DMS79 (cell line): ENCODE measurements around the gene ADGRL3.
"Not testable (repeated sequence)": the region's sequence is repeated elsewhere in the genome, so short reads cannot be mapped to it uniquely, and the experiment has no call there.

Experiments used
- DNase-seq: peaks from one replicate; lab custom pipeline; 2025; lab: John Stamatoyannopoulos, UW

The ADGRL3 gene

DNA sequence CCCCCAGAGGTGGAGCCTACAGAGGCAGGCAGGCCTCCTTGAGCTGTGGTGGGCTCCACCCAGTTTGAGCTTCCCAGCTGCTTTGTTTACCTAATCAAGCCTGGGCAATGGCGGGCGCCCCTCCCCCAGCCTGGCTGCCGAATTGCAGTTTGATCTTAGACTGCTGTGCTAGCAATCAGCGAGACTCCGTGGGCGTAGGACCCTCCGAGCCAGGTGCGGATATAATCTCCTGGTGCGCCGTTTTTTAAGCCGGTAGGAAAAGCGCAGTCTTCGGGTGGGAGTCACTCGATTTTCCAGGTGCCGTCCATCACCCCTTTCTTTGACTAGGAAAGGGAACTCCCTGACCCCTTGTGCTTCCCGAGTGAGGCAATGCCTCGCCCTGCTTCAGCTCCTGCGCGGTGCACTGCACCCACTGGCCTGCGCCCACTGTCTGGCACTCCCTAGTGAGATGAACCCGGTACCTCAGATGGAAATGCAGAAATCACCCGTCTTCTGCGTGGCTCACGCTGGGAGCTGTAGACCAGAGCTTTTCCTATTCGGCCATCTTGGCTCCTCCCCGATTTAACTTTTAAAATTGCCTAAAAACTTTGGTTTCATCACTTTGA lies 446.7 kb downstream of the ADGRL3 start:
- not testable (repeated sequence) for DNase-seq

DNA sequence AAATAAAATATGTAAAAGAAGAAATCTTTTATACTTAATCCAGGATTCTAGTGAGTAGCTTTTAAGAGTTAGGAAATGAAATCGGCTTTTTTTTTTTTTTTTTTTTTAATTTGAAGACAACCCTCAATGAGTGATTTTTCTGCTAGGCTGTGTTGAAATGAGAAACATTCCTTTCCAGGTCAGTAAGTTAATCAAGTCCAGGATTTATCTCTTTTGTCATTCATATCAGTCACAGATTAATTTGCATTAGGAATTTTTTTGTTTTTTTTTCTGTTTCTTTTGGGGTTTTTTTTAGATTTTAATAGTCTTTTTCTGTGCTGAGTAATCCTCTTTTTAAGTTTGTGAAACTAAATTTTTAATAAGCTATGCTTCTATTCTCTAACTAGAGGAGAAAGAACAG lies 448.1 kb downstream of the ADGRL3 start:
- no peak for DNase-seq

DNA sequence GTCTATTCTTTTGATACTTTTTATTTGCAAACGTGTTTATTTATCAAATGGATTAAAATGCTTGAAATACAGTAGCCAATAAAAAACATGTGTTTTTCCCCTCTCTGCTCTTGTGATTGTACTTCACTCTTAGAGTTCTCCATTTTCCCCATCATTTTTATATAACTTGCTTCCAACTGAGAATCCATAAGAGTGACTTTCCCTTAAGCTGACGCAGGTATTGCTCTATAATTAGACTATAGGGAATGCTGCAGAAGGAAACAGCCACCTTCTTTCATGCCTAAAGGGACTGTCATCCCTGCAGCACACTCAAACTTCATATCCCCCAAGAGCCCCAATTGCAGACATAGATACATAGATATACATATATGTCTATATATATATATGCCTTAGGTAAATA lies 456.9 kb downstream of the ADGRL3 start:
- no peak for DNase-seq

DNA sequence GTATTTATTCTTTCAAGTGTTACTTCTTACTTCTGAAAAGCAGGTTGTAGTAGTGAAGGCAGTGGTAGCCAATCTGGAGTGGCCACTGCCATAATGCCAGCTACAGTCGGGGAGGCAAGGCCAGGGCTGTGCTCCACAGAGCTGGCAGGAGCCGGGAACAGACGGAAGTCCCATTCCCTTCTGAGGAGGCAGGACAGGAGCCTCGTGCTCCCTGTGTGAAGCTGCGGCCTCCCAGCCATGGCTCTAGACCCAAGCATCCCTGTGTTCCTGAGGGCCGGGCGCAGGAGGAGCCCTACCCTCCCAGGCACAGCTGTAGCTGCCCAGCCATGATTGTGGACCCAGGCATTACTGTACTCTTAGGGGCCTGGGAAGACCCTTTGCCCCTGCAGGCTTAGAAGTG lies 461.8 kb downstream of the ADGRL3 start:
- no peak for DNase-seq

DNA sequence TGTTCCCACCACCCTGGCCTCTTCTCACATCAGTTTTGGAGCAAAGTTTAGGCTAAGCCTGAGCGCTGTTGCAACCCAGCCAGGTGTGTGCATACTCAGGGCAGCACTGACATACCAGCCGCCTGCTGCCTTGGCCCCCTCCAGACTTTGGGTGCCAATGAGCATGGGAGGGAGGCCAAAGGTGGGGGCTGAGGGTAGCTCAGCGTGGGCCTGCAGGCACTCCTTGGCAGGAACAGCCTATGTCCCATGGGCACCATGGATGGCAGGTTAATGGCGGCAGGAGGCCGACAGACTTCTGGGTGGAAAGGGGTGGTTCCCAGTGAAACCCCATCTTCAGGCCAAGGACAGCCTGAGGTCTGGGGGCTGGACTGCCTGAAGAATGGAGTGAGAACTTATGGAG lies 462.2 kb downstream of the ADGRL3 start:
- DNase-seq, result no peak

DNA sequence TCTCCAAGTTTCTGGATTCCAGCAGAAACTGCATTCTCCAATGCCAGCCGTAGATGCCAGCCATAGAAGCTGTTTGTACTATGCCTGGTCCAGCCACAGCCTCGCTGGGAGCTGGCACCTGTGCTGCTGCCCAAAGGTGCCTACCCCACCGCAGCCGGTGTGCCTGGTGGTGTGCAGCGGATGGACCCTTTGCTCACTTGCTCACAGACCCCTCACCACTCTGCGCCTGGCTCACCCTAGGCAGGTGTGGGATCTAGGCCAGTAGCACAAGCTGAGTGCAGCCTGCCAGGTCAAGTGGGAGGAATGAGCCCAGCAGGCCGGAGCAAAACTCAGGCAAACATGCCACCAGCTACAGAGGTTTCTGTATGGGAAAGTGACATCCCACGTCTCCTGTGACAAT lies 463.2 kb downstream of the ADGRL3 start:
- DNase-seq, result no peak

DNA sequence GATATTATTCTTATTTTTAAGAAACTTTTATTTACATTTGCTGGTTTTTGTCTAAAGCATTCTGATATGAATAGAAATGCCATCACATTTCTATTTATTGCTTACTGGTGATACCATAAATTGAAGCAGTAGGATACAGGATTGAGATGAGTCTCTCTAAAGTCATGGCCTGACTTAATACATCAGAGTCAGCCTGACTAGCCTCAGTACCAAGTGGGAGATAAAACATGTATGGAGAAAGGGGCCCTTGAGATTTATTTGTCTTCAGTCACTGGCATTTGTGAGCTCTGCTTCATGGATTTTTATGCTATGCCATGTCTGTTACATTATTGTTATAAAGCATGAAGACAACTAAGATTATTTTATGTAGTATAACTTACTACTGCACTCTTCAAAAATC lies 465.5 kb downstream of the ADGRL3 start:
- no peak for DNase-seq

DNA sequence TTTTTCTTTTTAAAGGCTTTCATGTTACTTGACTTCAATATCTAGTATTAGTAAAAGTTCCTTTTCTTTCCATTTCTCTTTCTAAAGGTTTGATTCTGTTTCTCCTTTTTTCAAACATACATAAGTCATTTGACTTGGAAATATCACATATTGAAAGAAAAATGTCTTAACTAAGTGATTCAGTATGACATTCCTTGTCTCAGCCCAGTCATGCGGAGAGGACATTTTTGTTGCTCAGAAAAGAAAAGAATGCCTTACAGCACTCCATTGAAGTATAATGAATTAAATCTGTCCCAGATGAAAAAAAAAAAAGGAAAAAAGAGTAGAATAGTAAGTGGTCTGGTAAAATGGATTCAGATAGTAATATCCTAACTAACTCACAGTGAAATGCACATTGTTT lies 466.1 kb downstream of the ADGRL3 start:
- DNase-seq, result no peak

DNA sequence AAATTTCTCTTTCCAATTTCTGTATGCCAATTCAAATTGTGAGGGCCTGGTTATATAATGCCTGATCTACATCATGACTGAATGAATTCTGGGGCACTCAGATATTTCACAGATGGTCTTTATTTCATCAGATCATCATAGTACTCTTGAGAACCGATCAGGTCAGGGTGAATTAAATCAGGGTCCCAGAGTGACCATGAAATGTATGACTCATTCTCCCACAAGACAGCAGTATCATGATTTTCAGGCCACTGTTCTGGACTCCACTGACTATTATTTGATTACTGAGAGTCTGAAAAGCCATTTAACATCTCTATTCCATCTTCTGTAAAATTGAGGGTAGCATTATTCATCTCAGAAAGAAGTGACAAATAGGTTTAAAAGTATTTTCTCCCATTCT lies 471.5 kb downstream of the ADGRL3 start:
- no peak for DNase-seq

DNA sequence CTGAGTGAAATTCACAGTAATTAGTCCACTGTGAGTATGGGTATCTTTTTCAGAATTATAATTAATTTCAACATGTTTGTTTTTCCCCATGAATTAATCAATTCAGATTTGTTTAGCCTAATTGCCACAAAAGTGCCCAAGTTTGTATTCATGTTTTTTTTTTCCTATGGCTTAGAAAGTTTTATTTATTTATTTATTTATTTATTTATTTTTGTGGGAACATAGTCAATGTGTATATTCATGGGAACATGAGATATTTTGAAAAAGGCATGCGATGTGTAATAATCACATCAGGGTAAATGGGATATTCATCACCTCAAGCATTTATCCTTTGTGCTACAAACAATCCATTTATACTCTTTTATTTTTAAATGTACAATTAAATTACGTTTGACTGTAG lies 475.3 kb downstream of the ADGRL3 start:
- DNase-seq, result no peak

DNA sequence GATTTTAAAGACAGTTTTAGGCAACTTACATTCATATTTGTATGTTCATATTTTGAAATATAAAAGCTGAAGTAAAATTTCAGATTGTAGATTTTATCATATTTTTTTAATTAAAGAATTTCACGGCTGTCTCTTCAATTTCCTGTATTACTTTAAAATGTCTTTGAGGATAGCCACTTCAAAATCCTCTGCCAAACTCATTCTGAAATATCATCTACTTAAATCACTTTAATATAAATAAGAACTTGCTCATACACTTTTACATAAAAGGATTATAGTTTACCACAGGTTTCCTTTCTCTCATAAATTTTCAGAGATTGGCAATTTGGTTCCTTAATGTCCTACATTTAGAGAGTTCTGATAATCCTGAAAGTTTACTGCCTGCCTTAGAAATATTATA lies 478.2 kb downstream of the ADGRL3 start:
- DNase-seq, result no peak

DNA sequence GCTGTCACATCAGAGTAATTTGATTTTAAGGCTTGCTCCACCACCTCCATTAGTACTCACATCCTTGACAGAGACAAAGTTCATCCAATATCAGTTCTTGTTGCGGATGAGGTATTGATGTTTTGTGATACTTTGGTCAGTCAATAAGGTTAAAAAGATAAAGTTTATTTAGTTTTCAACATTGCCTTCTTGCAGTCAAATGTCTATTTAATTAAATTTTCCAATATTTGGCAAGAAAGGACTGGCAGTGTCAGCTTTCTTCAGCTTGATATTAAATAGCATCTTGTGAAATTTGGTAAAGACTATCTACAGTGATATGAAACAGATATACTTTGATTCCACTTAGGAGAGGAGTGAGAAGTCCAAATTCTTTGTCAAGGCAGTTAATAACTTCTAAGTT lies 493.4 kb downstream of the ADGRL3 start:
- DNase-seq, result no peak

DNA sequence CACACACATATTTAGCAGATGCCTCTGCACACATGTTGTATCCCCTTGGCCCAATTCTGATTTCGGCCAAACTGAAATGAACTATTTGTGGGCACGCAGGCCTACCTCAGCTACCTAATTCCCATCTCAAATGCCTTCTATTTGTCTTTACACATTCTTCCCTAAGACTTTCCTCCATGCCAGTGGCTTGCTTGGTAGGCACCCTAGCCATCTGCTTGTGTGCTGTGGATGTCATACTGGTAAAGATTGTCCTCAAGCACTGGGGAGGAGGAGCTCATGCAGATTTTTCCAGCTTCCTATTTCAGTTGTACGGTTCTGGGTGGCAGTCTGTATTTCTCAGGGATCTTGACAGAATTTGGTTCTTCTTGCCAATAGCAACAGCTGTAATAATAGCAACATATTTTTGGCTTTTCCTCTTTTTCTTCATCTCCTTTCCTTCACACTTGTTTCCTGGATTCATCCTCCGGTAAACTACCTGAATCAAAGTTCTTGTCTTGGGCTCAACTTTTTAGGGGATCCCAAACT lies 514.3 kb downstream of the ADGRL3 start:
- no peak for DNase-seq

DNA sequence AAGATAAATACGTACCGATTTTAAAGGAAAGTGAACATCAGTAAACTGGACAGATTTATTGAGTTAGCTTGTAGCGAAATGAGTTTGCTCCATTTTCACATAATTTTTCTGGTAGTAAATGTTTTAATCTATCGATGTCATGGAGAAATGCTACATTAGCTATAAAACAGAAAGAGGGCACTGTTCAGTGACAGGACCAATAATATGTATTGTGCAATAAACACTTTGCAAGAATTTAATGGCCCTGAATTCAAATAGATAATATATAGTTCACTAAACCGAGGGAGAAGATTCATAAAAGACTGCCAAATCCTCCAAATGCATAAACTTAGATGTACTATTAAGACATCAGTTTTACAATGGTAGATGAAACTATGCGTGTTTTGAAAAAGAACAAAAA lies 516.3 kb downstream of the ADGRL3 start:
- DNase-seq, result no peak

DNA sequence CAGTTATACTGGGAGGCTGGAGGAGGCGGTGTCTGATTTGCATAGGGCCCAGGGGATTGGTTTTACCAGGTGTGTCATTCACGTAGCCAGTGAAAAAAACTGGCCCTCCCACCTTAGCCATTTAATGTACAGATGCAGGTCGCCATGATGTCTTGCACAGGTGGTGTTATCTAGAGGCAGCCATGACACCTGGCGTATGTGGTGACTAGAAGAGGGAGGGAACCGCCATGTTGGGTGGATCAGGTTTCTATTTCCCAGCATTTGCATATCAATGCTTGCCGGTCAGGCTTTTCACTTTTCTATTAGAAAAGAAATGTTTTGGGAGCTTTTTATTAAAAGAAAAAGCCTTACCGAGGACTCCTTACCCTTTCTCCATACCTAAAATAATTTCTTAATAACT lies 523.4 kb downstream of the ADGRL3 start:
- no peak for DNase-seq

DNA sequence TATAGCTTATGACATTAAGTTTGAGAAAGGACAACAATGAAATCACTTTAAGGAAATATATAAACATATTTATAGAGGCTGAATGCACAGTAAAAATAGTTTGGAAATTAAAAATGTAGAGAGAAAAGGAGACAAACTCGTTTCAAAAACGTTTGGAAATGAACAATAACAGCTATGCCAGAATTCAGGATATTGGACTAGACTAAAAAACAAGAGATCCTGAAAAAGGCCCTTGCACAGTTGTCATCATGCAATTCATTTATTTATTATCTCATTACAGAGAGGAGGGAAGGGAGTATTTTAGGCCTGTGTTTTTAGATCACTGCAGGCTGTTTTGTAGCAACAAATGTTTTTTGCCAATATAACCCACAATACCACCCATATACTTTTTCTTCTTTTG lies 527.2 kb downstream of the ADGRL3 start:
- DNase-seq, result no peak

DNA sequence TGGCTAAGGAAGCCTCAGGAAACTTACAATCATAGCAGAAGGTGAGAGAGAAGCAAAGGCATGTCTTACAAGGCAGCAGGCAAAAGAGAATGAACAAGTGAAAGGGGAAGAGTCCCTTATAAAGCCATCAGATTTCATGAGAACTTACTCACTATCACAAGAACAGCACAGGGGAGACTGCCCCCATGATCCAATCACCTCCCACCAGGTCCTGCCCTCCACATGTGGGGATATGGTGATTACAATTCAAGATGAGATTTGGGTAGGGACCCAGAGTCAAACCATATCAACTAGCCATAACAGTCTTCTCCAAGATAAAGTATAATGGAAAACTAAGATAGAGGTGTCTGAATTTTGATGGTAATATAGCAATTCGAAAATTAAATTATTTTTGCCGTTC lies 534.3 kb downstream of the ADGRL3 start:
- no peak for DNase-seq

DNA sequence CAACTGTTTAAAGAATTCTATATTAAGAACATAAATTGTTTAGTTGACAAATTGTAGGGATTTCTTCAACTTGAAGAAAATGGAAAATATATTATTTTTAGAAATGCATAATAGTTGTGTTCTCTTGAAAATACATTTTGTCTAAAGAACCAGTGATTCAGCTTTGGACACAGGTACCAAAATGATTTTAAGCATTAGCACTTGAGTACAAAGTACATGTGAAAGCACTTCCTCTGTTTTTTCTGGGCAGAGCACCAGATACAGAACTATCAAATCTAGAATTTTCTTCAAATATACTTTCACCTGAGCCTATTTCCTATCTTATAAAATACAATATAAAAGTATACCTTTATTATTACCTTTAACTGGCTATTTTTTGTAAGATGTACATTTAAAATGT lies 539.8 kb downstream of the ADGRL3 start:
- no peak for DNase-seq

DNA sequence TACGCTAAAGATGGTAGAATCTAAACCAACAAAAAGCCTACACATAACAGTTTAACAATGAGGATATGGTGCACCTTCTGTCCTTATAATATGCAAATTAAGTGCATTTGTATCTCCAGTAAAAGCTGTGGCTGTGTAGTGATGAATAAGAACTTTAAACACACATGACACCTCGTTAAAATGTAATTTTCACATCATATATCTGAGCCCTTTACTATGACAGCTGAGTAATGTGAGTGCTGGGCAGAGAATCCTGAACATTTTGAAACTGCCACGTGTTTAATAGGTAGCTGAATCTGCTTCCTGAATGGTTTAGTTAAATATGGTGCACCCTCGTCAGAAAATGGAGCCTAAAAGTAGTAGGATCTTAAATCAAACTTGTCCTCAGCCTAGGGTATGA lies 540.8 kb downstream of the ADGRL3 start:
- no peak for DNase-seq

DNA sequence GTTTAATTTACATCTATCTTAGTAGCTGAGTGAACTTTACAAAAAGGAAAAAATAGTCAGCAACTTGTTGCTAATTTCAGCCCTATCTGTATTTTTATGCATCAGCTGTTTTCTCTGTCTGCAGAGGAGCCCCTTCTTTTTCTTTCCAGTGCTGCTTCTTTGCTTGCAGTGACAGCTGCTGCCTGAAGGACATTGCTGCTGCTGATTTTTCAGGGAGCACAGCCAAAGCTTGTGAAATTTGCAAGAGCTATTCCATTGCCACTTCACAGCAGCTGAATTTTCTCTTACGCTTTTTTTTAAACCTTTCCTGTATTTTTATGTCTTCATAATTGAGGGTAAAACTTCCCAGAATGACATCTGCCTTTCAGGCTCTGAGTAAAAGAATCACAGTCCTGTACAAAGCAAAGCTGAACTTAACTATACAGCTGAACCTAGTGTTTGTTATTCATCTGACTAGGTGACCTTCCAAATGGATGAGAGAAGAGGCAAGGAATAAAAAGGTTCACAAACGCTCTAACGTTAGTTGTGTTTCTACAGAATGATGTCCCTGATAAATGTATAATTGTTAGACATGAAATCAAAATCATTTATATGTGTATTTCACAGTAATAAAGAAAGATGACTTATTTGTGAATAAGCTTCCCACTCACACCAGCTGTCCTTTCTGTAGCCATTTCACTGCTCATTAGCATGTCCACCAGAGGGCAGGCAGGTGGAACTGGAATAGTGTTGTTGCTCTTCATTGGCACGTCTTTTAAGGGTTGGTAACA lies 541.4 kb downstream of the ADGRL3 start:
- DNase-seq, result no peak

DNA sequence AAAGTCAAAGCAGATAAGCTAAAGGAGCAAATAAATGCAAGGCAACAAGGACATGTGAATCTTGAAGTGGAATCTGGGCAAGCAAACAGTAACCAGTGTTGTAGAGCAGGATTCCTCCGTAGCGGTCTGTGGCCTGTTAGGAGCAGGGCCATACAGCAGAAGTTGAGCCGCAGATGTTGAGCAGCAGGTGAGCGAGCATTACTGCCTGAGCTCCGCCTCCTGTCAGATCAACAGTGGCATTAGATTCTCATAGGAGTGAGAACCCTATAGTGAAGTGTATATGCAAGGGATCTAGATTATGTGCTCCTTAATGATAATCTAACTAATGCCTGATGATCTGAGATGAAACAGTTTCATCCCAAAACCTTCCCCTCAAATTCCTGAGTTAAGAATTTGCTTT lies 550.7 kb downstream of the ADGRL3 start:
- DNase-seq, result no peak

DNA sequence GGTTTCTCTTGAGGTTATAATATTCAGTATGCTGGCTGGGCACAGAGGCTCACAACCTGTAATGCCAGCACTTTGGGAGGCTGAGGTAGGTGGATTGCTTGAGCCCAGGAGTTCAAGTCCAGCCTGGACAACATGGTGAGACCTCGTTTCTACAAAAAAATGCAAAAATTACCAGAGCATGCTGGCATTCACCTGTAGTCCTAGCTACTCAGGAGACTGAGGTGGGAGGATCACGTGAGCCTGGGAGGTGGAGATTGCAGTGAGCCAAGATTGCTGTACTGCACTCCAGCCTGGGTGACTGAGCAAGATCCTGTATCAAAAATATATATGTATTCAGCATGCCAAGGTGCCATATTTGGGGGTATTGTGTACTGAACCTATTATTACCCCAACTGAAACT lies 552.5 kb downstream of the ADGRL3 start:
- DNase-seq, result no peak

DNA sequence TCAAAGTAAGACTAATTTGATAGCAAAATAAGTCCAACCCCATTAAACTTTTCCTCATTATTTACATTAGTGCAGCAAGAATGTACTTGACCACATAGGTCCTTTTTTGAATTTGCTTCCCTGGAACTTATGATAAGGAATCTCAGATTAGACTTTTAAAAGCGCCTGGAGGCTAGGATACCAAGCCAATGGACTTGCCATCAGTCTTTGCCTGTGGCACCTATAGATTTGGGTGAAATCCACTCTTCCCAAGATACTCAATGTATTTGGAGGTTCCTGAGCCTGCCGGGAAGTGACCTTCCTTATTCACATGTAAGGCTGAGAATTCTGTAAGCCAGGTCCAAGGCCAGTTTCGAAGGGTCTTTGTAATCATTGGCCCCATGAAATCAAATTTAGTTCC lies 553.6 kb downstream of the ADGRL3 start:
- no peak for DNase-seq

DNA sequence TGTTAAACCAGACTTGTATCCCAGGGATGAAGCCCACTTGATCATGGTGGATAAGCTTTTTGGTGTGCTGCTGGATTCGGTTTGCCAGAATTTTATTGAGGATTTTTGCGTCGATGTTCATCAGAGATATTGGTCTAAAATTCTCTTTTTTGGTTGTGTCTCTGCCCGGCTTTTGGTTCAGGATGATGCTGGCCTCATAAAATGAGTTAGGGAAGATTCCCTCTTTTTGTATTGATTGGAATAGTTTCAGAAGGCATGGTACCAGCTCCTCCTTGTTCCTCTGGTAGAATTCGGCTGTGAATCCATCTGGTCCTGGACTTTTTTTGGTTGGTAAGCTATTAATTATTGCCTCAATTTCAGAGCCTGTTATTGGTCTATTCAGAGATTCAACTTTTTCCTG lies 556.8 kb downstream of the ADGRL3 start:
- not testable (repeated sequence) for DNase-seq
